ENCODE measurements around the gene IQSEC1. TPM values are rescaled to one million over a fixed set of nuclear protein-coding genes. Genes with fewer than 3 reads are reported as not detected.

The IQSEC1 gene
- total and polyA plus RNA-seq, 2 of the 8 experiments (the other 6 are each of a cell fraction or from before 2014, with no cell fraction given): 6.8 to 28.8 TPM

GRCh38 chr3:12875857-12876836 is 197.1 kb downstream of the IQSEC1 start (continued):
- no peak for TF ChIP-seq GABPA (IDR thresholded peaks at IDR 0.05; ENCODE audit: borderline replicate concordance, insufficient read depth, low read length)
- peak; percentile 34; the same call in 1 of the 2 replicates for TF ChIP-seq MAX (IDR thresholded peaks at IDR 0.05)
- no peak for TF ChIP-seq RFX5 (IDR thresholded peaks at IDR 0.05; ENCODE audit: borderline replicate concordance, low read depth, low read length)
- TF ChIP-seq SIN3A (conservative IDR thresholded peaks at IDR 0.05 in 1 of 2, IDR thresholded peaks at IDR 0.05 in 1 of 2; ENCODE audit: low read depth in 1 of 2, low read length in 2 of 2): peak; percentile 88 to 94; a peak in 3 of 4 replicates
- TF ChIP-seq KDM4A (IDR thresholded peaks at IDR 0.05; ENCODE audit: low read depth, low read length, severe bottlenecking): peak; percentile 65
- TF ChIP-seq RXRA (IDR thresholded peaks at IDR 0.05; ENCODE audit: insufficient read depth, low read depth, low read length): no peak
- TF ChIP-seq POLR2A (IDR thresholded peaks at IDR 0.05; ENCODE audit: control extremely low read depth in 1 of 2, low read depth in 2 of 2, low read length in 2 of 2): no peak
- TF ChIP-seq EGR1 (IDR thresholded peaks at IDR 0.05; ENCODE audit: borderline replicate concordance, low read depth, low read length): no peak
- no peak; the same call in 1 of the 2 replicates for TF ChIP-seq RBBP5 (IDR thresholded peaks at IDR 0.05; ENCODE audit: borderline replicate concordance, low read depth, low read length)
- no peak for TF ChIP-seq ZNF274 (IDR thresholded peaks at IDR 0.05; ENCODE audit: borderline replicate concordance, extremely low read depth, low read length)
- TF ChIP-seq CTCF (IDR thresholded peaks at IDR 0.05; ENCODE audit: control extremely low read depth in 1 of 3, insufficient read depth in 1 of 3, low read depth in 1 of 3, low read length in 3 of 3): peak in 2 of 3 experiments; percentile 48 to 64; a peak in 2 of 4 replicates
- TF ChIP-seq KDM5A (IDR thresholded peaks at IDR 0.05; ENCODE audit: low read length): no peak
